K562 (cell line): ENCODE results near the gene PSMA2. TPM values are rescaled to one million over a fixed set of nuclear protein-coding genes. Genes with fewer than 3 reads are reported as not detected.

ENCODE experiments used
- GABPB1 ChIP-seq: sonication (generic); formaldehyde crosslinking; IDR thresholded peaks from 2 replicates; pipeline ENCODE4 v1.8.0; 2022; ENCODE audit warnings: mild to moderate bottlenecking, missing genetic modification reagents
- MBD2 ChIP-seq: sonication (generic); IDR thresholded peaks from 2 replicates; pipeline ENCODE4 v1.6.1; 2016; ENCODE audit warnings: low read depth, borderline replicate concordance
- NFE2L1 ChIP-seq: fragments of 450-650 bp; IDR thresholded peaks from 2 replicates; pipeline ENCODE4 v1.6.1; 2016; ENCODE audit warnings: missing genetic modification characterization, low read depth, mild to moderate bottlenecking, missing compliant biosample characterization, moderate library complexity, borderline replicate concordance
- POLR2G ChIP-seq: fragments of 200-400 bp; formaldehyde crosslinking; IDR thresholded peaks from 2 replicates; pipeline ENCODE4 v1.6.1; 2017; ENCODE audit warnings: low read depth, mild to moderate bottlenecking, antibody characterized with exemption, low read length, moderate library complexity
- ZNF133 ChIP-seq: fragments of 250-450 bp; sonication (Bioruptor Pico); IDR thresholded peaks from 2 replicates; pipeline ENCODE4 v1.4.0; 2020; ENCODE audit warnings: mild to moderate bottlenecking
- ZNF695 ChIP-seq: fragments of 450-650 bp; formaldehyde crosslinking; IDR thresholded peaks from 2 replicates; pipeline ENCODE4 v1.4.0; 2020; ENCODE audit warnings: mild to moderate bottlenecking, moderate library complexity
- ZNF75A ChIP-seq: fragments of 450-650 bp; formaldehyde crosslinking; IDR thresholded peaks from 2 replicates; pipeline ENCODE4 v1.4.0; 2020; ENCODE audit warnings: mild to moderate bottlenecking
- polyA plus RNA-seq, 8 experiments: library from polyadenylated mRNA; depleted of rRNA in 4 of 8; stranded (reverse) in 5 of 8; unstranded in 3 of 8; fragments of >200 nt; fragmentation: Nextera tagmentation in 2 of 8; fragmentation: Illumina TruSeq in 1 of 8; extraction: Ambion mirVana in 2 of 8; extraction: Trizol in 1 of 8; gene quantifications; 2 replicates each; pipeline versions ENCODE4 v1.2.1 to v1.2.3, GENCODE V29; 2011 to 2014; ENCODE audit warnings: inconsistent platforms in 1 of 8, missing spikeins in 1 of 8
- total RNA-seq, 7 experiments: library from RNA; depleted of rRNA in 6 of 7; stranded (reverse); fragments of >200 nt in 6 of 7; fragmentation: Illumina TruSeq in 2 of 7; extraction: Trizol in 2 of 7; gene quantifications; 2 replicates each; pipeline versions ENCODE4 v1.2.1 to v1.2.3, GENCODE V29; 2011 to 2021; ENCODE audit warnings: low replicate concordance in 1 of 7
- TF ChIP-seq, protein P1 (sequence below): fragments of 450-650 bp; IDR thresholded peaks from 2 replicates; pipeline ENCODE4 v1.6.1; 2017; ENCODE audit warnings: antibody characterized with exemption, mild to moderate bottlenecking
- TF ChIP-seq, protein P2 (sequence below): fragments of 250-450 bp; sonication (Bioruptor Pico); IDR thresholded peaks from 2 replicates; pipeline ENCODE4 v1.5.0; 2020; ENCODE audit warnings: mild to moderate bottlenecking
- TF ChIP-seq, protein P3 (sequence below): fragments of 250-450 bp; sonication (Bioruptor Pico); IDR thresholded peaks from 2 replicates; pipeline ENCODE4 v1.8.0; 2021; ENCODE audit warnings: moderate library complexity, mild to moderate bottlenecking, inconsistent platforms
- TF ChIP-seq, protein P4 (sequence below): fragments of 450-650 bp; formaldehyde crosslinking; IDR thresholded peaks from 2 replicates; pipeline ENCODE4 v1.4.0; 2020; ENCODE audit warnings: mild to moderate bottlenecking, moderate library complexity

The PSMA2 gene
- total and polyA plus RNA-seq, 9 of the 15 experiments (the other 6 are each of a cell fraction or from before 2014, with no cell fraction given): 91.7 to 1,070 (median 213) TPM

DNA sequence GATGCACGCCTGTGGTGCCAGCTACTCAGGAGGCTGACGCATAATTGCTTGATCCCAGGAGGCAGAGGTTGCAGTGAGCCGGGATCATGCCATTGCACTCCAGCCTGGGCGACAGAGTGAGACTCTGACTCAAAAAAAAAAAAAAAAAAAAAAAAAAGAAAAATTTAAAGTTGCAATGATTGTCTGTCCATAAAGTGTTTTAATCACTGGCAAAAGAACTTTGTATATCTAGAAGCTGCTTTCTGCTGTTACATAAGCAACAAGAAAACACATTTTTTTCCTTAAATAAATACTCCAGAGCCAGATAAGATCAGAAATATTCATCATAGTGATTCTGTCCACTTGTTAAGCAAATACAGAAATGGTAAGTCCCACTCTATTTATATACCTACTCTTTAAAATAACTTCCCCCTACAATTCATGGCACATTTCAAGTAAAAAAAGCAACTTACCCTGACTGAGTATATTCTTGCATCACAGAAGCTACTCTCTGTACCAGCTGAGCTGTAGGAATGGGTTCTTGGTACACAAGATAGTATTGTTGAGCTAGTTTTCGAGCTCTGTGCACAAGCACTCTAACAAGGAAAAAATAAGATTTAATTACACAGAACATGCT, 7.6 kb downstream of the PSMA2 start (continued):
- TF ChIP-seq, protein P1, sequence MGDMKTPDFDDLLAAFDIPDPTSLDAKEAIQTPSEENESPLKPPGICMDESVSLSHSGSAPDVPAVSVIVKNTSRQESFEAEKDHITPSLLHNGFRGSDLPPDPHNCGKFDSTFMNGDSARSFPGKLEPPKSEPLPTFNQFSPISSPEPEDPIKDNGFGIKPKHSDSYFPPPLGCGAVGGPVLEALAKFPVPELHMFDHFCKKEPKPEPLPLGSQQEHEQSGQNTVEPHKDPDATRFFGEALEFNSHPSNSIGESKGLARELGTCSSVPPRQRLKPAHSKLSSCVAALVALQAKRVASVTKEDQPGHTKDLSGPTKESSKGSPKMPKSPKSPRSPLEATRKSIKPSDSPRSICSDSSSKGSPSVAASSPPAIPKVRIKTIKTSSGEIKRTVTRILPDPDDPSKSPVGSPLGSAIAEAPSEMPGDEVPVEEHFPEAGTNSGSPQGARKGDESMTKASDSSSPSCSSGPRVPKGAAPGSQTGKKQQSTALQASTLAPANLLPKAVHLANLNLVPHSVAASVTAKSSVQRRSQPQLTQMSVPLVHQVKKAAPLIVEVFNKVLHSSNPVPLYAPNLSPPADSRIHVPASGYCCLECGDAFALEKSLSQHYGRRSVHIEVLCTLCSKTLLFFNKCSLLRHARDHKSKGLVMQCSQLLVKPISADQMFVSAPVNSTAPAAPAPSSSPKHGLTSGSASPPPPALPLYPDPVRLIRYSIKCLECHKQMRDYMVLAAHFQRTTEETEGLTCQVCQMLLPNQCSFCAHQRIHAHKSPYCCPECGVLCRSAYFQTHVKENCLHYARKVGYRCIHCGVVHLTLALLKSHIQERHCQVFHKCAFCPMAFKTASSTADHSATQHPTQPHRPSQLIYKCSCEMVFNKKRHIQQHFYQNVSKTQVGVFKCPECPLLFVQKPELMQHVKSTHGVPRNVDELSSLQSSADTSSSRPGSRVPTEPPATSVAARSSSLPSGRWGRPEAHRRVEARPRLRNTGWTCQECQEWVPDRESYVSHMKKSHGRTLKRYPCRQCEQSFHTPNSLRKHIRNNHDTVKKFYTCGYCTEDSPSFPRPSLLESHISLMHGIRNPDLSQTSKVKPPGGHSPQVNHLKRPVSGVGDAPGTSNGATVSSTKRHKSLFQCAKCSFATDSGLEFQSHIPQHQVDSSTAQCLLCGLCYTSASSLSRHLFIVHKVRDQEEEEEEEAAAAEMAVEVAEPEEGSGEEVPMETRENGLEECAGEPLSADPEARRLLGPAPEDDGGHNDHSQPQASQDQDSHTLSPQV: no peak
- no peak for TF ChIP-seq GABPB1
- TF ChIP-seq, protein P2, sequence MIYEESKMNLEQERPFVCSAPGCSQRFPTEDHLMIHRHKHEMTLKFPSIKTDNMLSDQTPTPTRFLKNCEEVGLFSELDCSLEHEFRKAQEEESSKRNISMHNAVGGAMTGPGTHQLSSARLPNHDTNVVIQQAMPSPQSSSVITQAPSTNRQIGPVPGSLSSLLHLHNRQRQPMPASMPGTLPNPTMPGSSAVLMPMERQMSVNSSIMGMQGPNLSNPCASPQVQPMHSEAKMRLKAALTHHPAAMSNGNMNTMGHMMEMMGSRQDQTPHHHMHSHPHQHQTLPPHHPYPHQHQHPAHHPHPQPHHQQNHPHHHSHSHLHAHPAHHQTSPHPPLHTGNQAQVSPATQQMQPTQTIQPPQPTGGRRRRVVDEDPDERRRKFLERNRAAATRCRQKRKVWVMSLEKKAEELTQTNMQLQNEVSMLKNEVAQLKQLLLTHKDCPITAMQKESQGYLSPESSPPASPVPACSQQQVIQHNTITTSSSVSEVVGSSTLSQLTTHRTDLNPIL (CRISPR knock-in tag): no peak
- TF ChIP-seq ZNF695 (CRISPR knock-in tag): no peak
- TF ChIP-seq ZNF75A (CRISPR knock-in tag): no peak
- TF ChIP-seq MBD2: no peak
- TF ChIP-seq ZNF133 (CRISPR knock-in tag): no peak
- no peak for TF ChIP-seq NFE2L1
- TF ChIP-seq, protein P3, sequence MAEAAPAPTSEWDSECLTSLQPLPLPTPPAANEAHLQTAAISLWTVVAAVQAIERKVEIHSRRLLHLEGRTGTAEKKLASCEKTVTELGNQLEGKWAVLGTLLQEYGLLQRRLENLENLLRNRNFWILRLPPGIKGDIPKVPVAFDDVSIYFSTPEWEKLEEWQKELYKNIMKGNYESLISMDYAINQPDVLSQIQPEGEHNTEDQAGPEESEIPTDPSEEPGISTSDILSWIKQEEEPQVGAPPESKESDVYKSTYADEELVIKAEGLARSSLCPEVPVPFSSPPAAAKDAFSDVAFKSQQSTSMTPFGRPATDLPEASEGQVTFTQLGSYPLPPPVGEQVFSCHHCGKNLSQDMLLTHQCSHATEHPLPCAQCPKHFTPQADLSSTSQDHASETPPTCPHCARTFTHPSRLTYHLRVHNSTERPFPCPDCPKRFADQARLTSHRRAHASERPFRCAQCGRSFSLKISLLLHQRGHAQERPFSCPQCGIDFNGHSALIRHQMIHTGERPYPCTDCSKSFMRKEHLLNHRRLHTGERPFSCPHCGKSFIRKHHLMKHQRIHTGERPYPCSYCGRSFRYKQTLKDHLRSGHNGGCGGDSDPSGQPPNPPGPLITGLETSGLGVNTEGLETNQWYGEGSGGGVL (CRISPR knock-in tag): no peak
- TF ChIP-seq, protein P4, sequence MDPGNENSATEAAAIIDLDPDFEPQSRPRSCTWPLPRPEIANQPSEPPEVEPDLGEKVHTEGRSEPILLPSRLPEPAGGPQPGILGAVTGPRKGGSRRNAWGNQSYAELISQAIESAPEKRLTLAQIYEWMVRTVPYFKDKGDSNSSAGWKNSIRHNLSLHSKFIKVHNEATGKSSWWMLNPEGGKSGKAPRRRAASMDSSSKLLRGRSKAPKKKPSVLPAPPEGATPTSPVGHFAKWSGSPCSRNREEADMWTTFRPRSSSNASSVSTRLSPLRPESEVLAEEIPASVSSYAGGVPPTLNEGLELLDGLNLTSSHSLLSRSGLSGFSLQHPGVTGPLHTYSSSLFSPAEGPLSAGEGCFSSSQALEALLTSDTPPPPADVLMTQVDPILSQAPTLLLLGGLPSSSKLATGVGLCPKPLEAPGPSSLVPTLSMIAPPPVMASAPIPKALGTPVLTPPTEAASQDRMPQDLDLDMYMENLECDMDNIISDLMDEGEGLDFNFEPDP (CRISPR knock-in tag): no peak
- no peak for TF ChIP-seq POLR2G
